ENCODE data around the gene CDH4.

Gene CDH4

DNA sequence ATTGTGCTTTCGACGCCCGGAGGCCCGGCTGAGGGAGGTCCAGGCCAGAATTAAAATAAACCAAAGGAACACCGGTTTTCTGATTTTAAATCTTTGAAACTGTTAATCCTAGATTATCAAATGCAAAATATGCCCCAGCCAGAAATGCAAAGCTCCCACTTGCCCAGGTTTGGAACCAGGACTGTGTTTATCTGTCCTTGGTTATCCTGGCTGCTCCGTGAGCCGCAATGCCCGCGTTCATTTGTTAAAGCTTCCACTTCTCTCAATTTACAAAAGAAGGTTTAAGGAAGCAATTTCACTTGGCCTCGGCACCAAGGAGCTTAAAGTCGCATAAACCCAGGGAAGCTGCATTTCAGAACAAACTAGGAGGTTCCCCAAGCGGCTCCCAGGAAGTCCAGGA lies 563.6 kb downstream of the CDH4 start:
- H3K4me3 Mint-ChIP-seq = no peak overlapping the region
- no peaks in the 10 kb centered on the region for H3K4me1 Mint-ChIP-seq
- H3K9me3 Mint-ChIP-seq = no peaks in the 10 kb centered on the region
- ATAC-seq (replicated peaks; ENCODE audit: extremely low read depth, poor library complexity, severe bottlenecking) (no peak), DNase-seq (ENCODE audit: low spot score in 2 of 2) (no peak)
- no peaks in the 10 kb centered on the region for H3K36me3 Mint-ChIP-seq (ENCODE audit: insufficient read depth)
- H3K27ac Mint-ChIP-seq (ENCODE audit: low read depth) = no peak overlapping the region
- H3K27me3 Mint-ChIP-seq = peaks cover 17% of the 10 kb centered on the region

DNA sequence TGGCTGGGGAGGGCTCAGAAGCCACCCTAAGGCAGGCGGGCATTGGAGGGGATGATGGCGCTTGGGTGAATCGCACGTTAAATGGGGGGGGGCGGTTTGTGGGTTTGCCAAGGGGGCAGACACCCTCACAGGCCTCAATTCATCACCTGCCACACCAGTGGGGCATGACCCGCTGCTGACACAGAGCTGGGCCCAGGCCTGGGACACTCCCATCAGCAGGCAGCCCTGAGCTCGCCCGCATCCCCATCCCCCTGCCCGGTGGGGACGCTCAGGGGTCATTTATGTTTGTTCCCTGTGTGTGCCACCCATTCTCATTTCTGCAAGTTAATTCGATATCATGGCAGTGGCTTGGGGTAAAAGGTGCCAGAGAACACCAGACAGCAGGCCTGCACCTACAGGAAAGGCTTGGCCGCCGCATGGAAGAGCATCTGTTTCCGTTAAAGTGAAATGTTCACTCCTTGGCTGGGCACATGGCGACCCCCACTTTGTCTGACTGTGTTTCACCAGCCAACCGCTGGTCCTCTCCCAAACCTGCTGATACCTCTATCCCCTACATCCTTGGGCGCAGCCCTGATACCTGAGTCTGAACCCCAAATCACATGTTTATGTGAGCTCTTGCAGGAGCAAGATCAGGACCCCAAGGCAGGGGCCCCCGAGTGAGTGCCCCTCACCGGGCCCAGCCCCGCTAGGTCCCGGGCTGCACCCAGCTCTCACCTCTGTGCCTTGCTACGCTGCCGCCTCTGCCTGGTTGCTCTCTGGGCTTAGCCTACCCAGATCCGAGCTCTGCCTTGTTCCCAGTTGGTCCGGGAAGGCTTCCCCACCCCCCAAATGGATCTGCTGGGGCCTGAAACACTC lies 564.8 kb downstream of the CDH4 start:
- Mint-ChIP-seq H3K9me3 (no peaks in the 10 kb centered on the region), H3K36me3 (ENCODE audit: insufficient read depth) (no peaks in the 10 kb centered on the region), H3K4me1 (no peaks in the 10 kb centered on the region), H3K4me3 (no peak overlapping the region), H3K27ac (ENCODE audit: low read depth) (no peak overlapping the region), H3K27me3 (peaks cover 23% of the 10 kb centered on the region)
- no peak for DNase-seq (ENCODE audit: low spot score in 2 of 2)
- ATAC-seq (replicated peaks; ENCODE audit: extremely low read depth, poor library complexity, severe bottlenecking) = no peak

DNA sequence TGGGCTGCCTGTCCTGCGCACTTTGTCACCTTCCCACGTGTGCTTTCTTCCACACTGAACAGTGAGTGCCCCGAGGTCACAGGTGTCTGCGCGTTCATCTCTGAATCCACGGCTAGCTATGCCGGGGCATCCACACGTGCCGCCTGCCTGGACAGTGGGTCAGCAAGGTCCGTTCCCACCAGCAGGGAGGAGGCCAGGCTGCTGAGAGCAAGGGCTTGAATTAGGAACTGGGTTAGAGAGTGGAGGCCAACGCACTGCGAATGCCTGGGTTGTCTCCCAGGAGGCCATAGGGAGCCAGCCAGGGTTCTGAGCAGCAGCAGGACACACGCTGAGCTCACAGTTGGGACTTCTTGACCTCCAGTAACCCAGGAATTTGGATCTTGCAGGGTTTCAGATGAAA lies 565.5 kb downstream of the CDH4 start:
- no peaks in the 10 kb centered on the region for H3K36me3 Mint-ChIP-seq (ENCODE audit: insufficient read depth)
- ATAC-seq (replicated peaks; ENCODE audit: extremely low read depth, poor library complexity, severe bottlenecking) = no peak

DNA sequence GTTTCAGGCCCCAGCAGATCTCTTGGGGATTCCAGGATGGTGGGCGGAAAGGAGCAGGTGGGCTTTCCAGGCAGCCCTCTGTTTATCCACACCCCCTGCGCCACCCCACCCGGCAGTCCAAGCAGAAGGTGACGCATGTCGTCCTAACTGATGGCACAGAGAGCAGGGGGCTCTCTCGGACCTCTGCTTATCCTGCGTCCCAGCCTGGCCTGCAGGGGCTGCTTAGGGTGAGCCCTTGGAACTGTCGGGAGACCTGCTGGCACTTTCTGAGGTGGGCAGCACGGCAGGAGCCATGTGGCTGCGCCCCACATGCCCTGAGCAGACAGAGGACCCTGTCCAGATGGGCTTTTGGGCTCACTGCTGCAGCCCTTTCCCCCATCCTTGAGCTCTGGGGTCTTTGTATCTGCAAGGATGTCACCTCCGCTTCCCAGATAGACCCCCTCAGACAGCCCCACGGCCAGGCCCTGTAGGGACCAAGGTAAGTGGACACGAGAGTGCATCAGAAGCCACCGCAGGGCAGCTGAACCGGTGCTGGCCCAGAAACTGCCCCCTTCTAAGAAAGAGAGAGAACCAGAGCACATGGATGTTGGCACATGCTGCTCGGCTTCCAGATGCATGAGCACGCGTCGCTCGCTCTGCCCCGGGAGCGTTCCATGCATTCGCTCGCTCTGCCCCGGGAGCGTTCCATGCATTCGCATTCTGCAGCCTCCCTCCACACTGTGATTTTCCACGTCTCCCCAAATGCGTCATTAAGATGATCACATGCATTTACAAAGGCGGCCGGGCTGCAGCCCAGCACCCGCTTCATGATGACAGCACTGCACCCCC lies 566.9 kb downstream of the CDH4 start:
- Mint-ChIP-seq H3K4me3 (no peak overlapping the region), H3K27ac (ENCODE audit: low read depth) (no peak overlapping the region), H3K9me3 (peaks cover 6% of the 10 kb centered on the region), H3K4me1 (no peaks in the 10 kb centered on the region), H3K36me3 (ENCODE audit: insufficient read depth) (no peaks in the 10 kb centered on the region), H3K27me3 (peaks cover 23% of the 10 kb centered on the region)
- DNase-seq (ENCODE audit: low spot score in 2 of 2) (no peak), ATAC-seq (replicated peaks; ENCODE audit: extremely low read depth, poor library complexity, severe bottlenecking) (no peak)

More for the DNA sequence above, 565.5 kb downstream of the CDH4 start:
- Mint-ChIP-seq H3K4me3 (no peak overlapping the region), H3K4me1 (no peaks in the 10 kb centered on the region), H3K27me3 (peaks cover 23% of the 10 kb centered on the region), H3K27ac (ENCODE audit: low read depth) (no peak overlapping the region), H3K9me3 (no peaks in the 10 kb centered on the region)
- no peak for DNase-seq (ENCODE audit: low spot score in 2 of 2)

DNA sequence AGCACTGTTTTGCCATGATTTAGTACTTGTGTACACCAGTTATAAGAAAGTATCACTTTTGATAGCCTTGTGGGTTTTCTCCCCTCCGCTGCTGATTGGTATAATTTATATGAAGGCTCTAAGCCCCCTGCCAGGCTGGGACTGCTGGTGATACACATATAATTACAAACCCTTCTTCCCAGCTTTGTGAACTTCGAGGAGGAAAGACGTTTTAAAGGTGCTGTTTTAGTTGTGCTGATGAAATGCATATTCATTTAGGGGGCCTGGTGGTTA lies 567.4 kb downstream of the CDH4 start:
- Mint-ChIP-seq H3K36me3 (ENCODE audit: insufficient read depth) (no peaks in the 10 kb centered on the region), H3K27me3 (peaks cover 23% of the 10 kb centered on the region), H3K27ac (ENCODE audit: low read depth) (no peak overlapping the region), H3K9me3 (peaks cover 6% of the 10 kb centered on the region), H3K4me3 (no peak overlapping the region), H3K4me1 (no peaks in the 10 kb centered on the region)
- no peak for DNase-seq (ENCODE audit: low spot score in 2 of 2)
- ATAC-seq (replicated peaks; ENCODE audit: extremely low read depth, poor library complexity, severe bottlenecking) = no peak

DNA sequence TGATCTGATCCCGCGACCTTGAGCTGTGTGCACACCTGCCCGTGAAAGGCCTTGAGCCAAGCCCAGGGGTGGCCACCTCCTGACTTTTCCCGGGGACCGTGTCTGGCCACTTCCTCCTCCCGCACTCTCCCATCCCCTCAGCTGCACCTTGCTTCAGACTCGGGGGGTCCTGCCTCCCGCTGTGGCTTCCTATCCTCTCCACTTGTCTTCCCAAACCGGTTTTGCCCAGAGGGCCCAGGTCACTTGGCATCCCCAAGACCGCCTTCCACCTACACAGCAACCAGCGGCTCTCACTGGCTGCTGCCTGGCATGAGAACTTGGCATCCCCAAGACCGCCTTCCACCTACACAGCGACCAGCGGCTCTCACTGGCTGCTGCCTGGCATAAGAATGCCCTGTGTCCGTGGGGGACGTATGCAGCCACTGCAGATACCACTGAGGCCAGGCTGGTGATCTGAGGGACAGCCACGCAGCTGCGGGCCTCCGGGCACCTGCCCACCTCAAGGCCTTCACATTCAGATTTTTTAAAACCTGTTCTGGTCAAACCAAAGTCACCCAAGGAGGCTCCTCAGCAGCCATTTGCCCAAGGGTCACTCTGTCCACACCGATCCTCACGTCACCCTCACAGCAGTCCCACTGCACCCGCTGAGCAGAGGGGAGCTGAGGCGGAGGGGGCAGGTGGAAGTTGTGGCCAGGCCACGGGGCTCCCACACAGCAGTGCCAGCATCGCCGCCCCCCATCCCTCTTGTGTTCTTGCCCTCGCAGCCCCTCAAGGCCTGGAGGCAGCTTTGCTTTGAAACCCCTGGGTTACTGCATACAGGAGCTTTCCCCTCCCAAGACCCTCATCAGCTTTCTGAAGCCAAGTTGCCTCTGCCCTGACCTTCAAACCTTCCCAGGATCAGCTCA lies 568.1 kb downstream of the CDH4 start:
- Mint-ChIP-seq H3K9me3 (peaks cover 6% of the 10 kb centered on the region), H3K4me3 (no peak overlapping the region), H3K27ac (ENCODE audit: low read depth) (no peak overlapping the region), H3K27me3 (peaks cover 23% of the 10 kb centered on the region), H3K4me1 (no peaks in the 10 kb centered on the region), H3K36me3 (ENCODE audit: insufficient read depth) (no peaks in the 10 kb centered on the region)
- ATAC-seq (replicated peaks; ENCODE audit: extremely low read depth, poor library complexity, severe bottlenecking) = no peak
- DNase-seq (ENCODE audit: low spot score in 2 of 2) = no peak

DNA sequence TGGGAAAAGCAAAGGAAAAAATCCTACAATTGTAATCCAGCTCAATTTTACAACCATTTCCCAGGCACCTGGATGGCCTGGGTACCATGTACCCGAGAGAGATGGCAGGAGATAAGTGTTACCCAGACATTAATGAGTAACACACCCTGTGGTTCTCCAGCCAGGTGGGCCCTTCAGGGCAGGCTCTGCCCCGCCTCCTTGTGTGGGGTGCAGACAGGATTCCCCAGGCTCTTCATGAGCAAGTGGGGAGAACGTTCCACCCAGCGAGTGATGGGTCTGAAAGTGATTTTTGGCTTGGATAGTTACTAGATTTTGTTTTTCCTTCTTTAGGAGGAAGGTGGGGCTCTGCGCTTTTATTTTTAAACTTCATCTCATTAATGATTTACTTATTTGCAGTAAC lies 569.7 kb downstream of the CDH4 start:
- Mint-ChIP-seq H3K27me3 (peaks cover 23% of the 10 kb centered on the region), H3K27ac (ENCODE audit: low read depth) (no peak overlapping the region), H3K9me3 (peaks cover 6% of the 10 kb centered on the region), H3K36me3 (ENCODE audit: insufficient read depth) (no peaks in the 10 kb centered on the region), H3K4me1 (no peaks in the 10 kb centered on the region), H3K4me3 (no peak overlapping the region)
- ATAC-seq (replicated peaks; ENCODE audit: extremely low read depth, poor library complexity, severe bottlenecking) = no peak
- no peak for DNase-seq (ENCODE audit: low spot score in 2 of 2)

DNA sequence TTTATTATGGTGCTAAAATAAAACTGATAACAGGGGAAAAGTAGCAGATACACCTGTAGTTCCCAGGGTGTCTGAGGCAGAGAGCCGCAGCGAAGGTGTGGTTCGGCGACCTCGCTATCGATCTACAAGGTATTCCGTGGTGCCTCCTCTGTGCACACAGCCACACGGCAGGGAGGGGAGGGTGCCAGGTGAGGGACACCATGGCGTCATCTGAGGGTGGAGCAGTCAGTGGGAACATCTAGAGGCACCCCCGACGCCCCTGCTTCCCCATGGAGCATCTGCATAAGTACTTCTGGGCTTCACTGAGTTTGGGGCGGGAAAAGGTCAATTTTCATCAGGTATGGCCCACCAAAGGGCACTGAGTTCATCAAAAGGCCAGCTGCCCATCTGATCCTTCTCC lies 570.3 kb downstream of the CDH4 start:
- peaks cover 23% of the 10 kb centered on the region for H3K27me3 Mint-ChIP-seq
- no peak overlapping the region for H3K27ac Mint-ChIP-seq (ENCODE audit: low read depth)
- no peak for ATAC-seq (replicated peaks; ENCODE audit: extremely low read depth, poor library complexity, severe bottlenecking)
- H3K4me1 Mint-ChIP-seq = no peaks in the 10 kb centered on the region
- no peaks in the 10 kb centered on the region for H3K36me3 Mint-ChIP-seq (ENCODE audit: insufficient read depth)
- DNase-seq (ENCODE audit: low spot score in 2 of 2) = no peak
- no peak overlapping the region for H3K4me3 Mint-ChIP-seq
- H3K9me3 Mint-ChIP-seq = peaks cover 6% of the 10 kb centered on the region

DNA sequence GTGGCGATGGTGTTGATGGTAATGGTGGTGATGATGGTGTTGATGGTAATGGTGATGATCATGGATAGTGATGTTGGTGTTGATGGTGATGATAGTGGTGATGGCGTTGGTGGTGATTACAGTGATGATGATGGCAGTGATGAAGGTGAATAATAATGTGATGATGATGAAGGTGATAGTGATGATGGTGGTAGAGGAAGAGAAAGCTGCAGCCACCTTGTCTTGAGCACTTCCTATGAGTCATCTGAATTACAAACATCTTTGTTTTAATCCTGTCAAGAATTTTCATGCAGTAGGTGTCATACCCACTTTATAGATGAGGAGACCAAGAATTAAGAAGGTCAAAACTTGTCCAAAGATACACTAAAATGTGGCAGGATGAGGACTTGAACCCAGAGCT lies 571.2 kb downstream of the CDH4 start:
- Mint-ChIP-seq H3K27ac (ENCODE audit: low read depth) (no peak overlapping the region), H3K9me3 (peaks cover 6% of the 10 kb centered on the region), H3K4me3 (no peak overlapping the region), H3K27me3 (peaks cover 23% of the 10 kb centered on the region), H3K4me1 (no peaks in the 10 kb centered on the region), H3K36me3 (ENCODE audit: insufficient read depth) (no peaks in the 10 kb centered on the region)
- DNase-seq (ENCODE audit: low spot score in 2 of 2) = no peak
- ATAC-seq (replicated peaks; ENCODE audit: extremely low read depth, poor library complexity, severe bottlenecking) = no peak

DNA sequence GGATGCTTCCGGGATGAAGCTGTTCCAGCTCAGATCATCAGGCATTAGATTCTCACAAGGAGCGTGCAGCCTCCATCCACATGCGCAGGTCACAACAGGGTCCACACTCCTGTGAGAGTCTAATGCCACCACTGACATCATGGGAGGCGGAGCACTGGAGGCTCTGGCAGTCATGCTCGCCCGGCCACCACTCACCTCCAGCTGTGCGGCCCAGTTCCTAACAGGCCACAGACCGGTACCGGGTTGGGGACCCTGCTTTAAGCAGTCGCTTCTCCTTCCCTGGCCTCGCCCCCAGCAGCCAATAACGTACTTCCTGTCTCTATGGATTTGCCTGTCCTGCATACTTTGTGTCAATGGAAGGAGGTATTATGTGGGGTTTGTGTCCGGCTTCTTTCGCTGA lies 576.8 kb downstream of the CDH4 start:
- Mint-ChIP-seq H3K36me3 (ENCODE audit: insufficient read depth) (no peaks in the 10 kb centered on the region), H3K4me1 (no peaks in the 10 kb centered on the region), H3K4me3 (no peak overlapping the region), H3K27ac (ENCODE audit: low read depth) (no peak overlapping the region), H3K27me3 (peaks cover 23% of the 10 kb centered on the region), H3K9me3 (no peaks in the 10 kb centered on the region)
- ATAC-seq (replicated peaks; ENCODE audit: extremely low read depth, poor library complexity, severe bottlenecking) (no peak), DNase-seq (ENCODE audit: low spot score in 2 of 2) (no peak)

DNA sequence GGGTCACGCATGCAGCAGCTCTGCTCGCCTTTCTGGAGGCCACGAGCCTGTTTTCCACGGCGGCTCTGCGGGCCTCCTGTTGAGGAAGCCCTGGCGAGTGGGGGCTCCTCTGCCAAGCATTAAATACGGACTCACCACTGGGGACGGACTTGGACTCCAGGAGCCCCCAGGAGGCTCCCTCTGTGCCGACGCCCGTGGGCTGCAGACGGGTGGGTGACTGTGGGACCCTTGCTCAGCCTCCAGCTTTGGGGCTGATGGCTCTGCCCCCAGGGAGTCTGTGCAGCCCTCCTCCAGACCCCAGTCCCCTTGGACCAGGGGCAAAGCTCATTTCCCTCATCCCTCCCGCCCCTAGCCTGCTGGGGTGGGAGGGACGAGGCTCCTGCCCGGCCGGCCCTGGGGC lies 577.5 kb downstream of the CDH4 start:
- no peaks in the 10 kb centered on the region for H3K4me1 Mint-ChIP-seq
- DNase-seq (ENCODE audit: low spot score in 2 of 2) = no peak
- no peak overlapping the region for H3K4me3 Mint-ChIP-seq
- ATAC-seq (replicated peaks; ENCODE audit: extremely low read depth, poor library complexity, severe bottlenecking) = no peak
- peaks cover 23% of the 10 kb centered on the region for H3K27me3 Mint-ChIP-seq
- no peaks in the 10 kb centered on the region for H3K9me3 Mint-ChIP-seq
- H3K36me3 Mint-ChIP-seq (ENCODE audit: insufficient read depth) = no peaks in the 10 kb centered on the region
- no peak overlapping the region for H3K27ac Mint-ChIP-seq (ENCODE audit: low read depth)

DNA sequence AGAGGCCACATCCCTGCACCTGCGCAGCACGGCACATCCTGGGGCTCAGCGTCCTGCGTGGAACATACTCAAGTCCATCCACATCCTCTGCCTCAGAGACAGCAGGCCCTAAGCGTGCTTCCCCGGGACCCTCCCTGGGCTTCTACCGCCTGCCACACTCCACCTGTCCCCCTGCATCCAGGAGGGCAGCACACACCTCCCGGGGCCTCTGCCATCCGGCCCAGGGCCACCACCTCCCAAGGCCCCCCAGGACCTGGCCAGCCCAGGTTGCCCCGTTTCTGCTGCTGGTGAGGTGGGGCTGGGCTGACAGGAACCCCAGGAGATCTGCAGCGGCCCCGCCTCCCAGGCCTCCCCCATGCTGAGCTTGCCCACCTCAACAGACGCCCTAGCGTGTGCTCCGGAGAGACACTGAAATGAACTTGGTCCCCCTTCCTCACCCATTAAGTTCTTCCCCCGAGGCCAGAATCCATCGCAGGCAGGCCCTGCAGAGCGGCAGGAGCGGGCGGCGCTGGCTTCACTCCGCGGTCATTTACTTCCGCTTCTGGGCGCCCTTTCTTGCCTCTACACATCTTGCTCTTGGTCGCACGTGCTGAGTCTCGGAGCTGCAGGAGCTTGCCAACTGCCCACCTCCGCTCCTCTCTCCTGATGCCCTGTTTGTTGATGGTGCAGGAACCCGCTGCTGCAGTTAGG lies 578.3 kb downstream of the CDH4 start:
- H3K4me3 Mint-ChIP-seq = no peak overlapping the region

More for the DNA sequence above, 578.3 kb downstream of the CDH4 start:
- Mint-ChIP-seq H3K36me3 (ENCODE audit: insufficient read depth) (no peaks in the 10 kb centered on the region), H3K27me3 (peaks cover 23% of the 10 kb centered on the region), H3K27ac (ENCODE audit: low read depth) (no peak overlapping the region), H3K4me1 (no peaks in the 10 kb centered on the region), H3K9me3 (no peaks in the 10 kb centered on the region)
- DNase-seq (ENCODE audit: low spot score in 2 of 2) (no peak), ATAC-seq (replicated peaks; ENCODE audit: extremely low read depth, poor library complexity, severe bottlenecking) (no peak)

Measured in central memory CD8-positive, alpha-beta T cell (primary cell).